Lower lobe of right lung (tissue), 2 donors: Measurements from ENCODE around the gene PCID2. TPM values are rescaled to one million over a fixed set of nuclear protein-coding genes. Genes with fewer than 3 reads are reported as not detected.

Experiments
- ATAC-seq, 2 donors: fragments of 200-7000 bp; cut with Tn5 transposase; one replicate each; pipeline ENCODE4 v1.9.1; 2020 to 2022; ENCODE audit warnings: mild to moderate bottlenecking in 2 of 2, moderate library complexity in 2 of 2
- DNase-seq: peaks from one replicate; pipeline ENCODE4 v3.0.0-alpha.2; 2020
- H3K27ac ChIP-seq: fragments of 200-600 bp; one replicate; pipeline ENCODE4 v1.8.0; 2022
- H3K27me3 ChIP-seq: fragments of 200-600 bp; one replicate; pipeline ENCODE4 v1.8.0; 2022; ENCODE audit warnings: low read depth
- H3K36me3 ChIP-seq: fragments of 200-600 bp; one replicate; pipeline ENCODE4 v1.8.0; 2022; ENCODE audit warnings: mild to moderate bottlenecking
- H3K4me1 ChIP-seq: fragments of 200-600 bp; one replicate; pipeline ENCODE4 v1.8.0; 2022
- H3K4me3 ChIP-seq: fragments of 200-600 bp; one replicate; pipeline ENCODE4 v1.8.0; 2022; ENCODE audit warnings: mild to moderate bottlenecking
- H3K9me3 ChIP-seq: fragments of 200-600 bp; one replicate; pipeline ENCODE4 v1.8.0; 2022
- intact Hi-C: fragments of 100-400 bp; cut with DNase I; formaldehyde crosslinking; loops from one replicate; pipeline ENCODE4 v1.11.0; 2022
- total RNA-seq: library from RNA; stranded (reverse); fragmentation: NEBNext Ultra II Directional; extraction: Animal tissue kit (Norgen Biotek cat#: 25700); gene quantifications from one replicate; pipeline ENCODE4 v1.2.1, GENCODE V29; 2021
- TF ChIP-seq, protein P1 (sequence below): fragments of 200-600 bp; IDR thresholded peaks from one replicate; pipeline ENCODE4 v1.8.0; 2022; ENCODE audit warnings: antibody characterized with exemption, mild to moderate bottlenecking
- donor health status: DM: no; HTN: yes; CAD: no; lungs with severe emphysema.

Gene PCID2
- total RNA-seq, 1 donor from 2014 or later, result 35.1 TPM

DNA sequence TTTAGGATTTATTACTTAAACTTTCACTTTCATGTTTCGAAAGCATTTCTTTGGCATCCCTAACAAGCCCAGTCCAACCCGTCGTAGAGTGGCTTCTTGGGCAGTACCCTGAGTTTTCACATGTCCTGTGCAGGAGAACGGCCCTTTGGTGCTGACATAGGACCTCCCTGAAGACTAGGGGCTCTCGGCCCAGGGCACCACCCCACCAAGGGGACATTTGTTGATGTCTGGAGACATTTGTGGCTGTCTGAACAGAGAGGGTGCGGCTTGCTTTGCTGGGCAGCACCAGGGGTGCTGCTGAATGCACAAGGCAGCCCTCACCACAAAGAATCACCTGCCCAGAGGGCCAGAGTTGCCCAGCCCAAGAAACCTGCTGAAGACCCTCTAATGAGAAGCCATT, 31.5 kb upstream of the PCID2 start:
- peaks cover 99% of the 10 kb centered on the region for H3K36me3 ChIP-seq
- no peak for DNase-seq
- TF ChIP-seq, protein P1, sequence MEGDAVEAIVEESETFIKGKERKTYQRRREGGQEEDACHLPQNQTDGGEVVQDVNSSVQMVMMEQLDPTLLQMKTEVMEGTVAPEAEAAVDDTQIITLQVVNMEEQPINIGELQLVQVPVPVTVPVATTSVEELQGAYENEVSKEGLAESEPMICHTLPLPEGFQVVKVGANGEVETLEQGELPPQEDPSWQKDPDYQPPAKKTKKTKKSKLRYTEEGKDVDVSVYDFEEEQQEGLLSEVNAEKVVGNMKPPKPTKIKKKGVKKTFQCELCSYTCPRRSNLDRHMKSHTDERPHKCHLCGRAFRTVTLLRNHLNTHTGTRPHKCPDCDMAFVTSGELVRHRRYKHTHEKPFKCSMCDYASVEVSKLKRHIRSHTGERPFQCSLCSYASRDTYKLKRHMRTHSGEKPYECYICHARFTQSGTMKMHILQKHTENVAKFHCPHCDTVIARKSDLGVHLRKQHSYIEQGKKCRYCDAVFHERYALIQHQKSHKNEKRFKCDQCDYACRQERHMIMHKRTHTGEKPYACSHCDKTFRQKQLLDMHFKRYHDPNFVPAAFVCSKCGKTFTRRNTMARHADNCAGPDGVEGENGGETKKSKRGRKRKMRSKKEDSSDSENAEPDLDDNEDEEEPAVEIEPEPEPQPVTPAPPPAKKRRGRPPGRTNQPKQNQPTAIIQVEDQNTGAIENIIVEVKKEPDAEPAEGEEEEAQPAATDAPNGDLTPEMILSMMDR, result no peak
- intact Hi-C loops, result no loop called here
- no peaks in the 10 kb centered on the region for H3K27me3 ChIP-seq
- ATAC-seq, result no peak
- H3K27ac ChIP-seq, result no peak overlapping the region
- no peaks in the 10 kb centered on the region for H3K4me1 ChIP-seq
- no peaks in the 10 kb centered on the region for H3K9me3 ChIP-seq
- no peak overlapping the region for H3K4me3 ChIP-seq

DNA sequence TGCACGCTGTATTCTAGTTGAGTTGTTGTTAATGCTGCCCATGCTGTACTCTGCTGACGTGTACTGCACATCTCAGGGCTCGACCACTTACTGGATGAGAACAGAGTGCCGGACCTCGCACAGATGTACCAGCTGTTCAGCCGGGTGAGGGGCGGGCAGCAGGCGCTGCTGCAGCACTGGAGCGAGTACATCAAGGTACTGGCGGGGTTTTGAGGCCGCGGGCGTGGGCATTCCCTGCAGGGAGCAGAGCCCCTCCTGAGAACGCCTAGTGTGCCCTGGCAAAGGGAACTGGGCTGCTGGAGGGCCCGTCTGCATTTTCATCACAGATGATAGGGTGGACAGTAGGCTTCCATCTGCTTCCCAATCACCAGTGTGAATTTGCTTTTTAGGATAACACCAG, 30.9 kb upstream of the PCID2 start:
- intact Hi-C loops, result no loop called here
- H3K27ac ChIP-seq, result no peak overlapping the region
- H3K9me3 ChIP-seq, result no peaks in the 10 kb centered on the region
- H3K4me3 ChIP-seq, result no peak overlapping the region
- peaks cover 99% of the 10 kb centered on the region for H3K36me3 ChIP-seq
- no peaks in the 10 kb centered on the region for H3K27me3 ChIP-seq
- no peaks in the 10 kb centered on the region for H3K4me1 ChIP-seq
- TF ChIP-seq, protein P1, result no peak
- no peak for ATAC-seq
- no peak for DNase-seq

DNA sequence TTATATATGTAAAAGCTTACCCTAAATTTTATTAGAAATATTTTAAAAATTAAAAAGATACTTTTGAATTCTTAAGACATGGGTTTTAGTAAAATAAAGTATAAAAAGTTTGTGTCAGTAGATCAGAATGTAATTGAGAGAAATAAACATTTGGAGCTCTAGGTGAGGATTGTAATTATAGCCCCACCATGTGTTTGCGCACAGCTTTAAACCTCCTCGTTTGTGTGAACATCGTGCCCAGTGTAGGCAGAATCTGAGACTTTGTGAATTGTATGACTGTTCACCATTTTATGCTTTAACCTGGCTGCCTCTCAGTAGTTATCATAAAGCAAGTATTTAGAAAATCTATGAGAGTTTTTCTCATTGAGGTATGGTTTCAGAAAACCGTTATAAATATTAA, 30.1 kb upstream of the PCID2 start:
- H3K27me3 ChIP-seq, result no peaks in the 10 kb centered on the region
- ATAC-seq (no peak), DNase-seq (no peak)
- intact Hi-C loops, result no loop called here
- no peaks in the 10 kb centered on the region for H3K4me1 ChIP-seq
- TF ChIP-seq, protein P1, result no peak
- H3K36me3 ChIP-seq, result peaks cover 99% of the 10 kb centered on the region
- no peak overlapping the region for H3K27ac ChIP-seq
- no peak overlapping the region for H3K4me3 ChIP-seq
- H3K9me3 ChIP-seq, result no peaks in the 10 kb centered on the region

DNA sequence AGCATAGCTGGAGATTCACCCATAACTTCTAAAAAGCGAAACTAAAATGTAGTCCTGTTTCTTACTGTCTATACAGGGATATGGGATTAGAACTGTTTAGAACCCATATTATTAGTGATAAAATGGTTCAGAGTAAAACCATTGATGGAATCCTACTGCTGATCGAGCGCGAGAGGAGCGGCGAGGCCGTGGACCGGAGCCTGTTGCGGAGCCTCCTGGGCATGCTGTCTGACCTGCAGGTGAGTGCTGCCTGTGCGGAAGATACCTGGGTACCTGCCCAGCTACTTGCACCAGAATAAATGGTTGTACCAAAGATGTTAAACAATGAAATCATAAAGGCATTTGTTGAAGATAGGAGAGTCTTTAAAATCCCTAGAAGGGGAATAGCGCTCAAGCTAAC, 24.6 kb upstream of the PCID2 start:
- intact Hi-C loops, result no loop called here
- TF ChIP-seq, protein P1, result no peak
- Histone ChIP-seq H3K9me3 (no peaks in the 10 kb centered on the region), H3K4me1 (no peaks in the 10 kb centered on the region), H3K36me3 (peaks cover 83% of the 10 kb centered on the region), H3K4me3 (no peak overlapping the region), H3K27ac (no peak overlapping the region), H3K27me3 (no peaks in the 10 kb centered on the region)
- ATAC-seq (no peak), DNase-seq (no peak)

DNA sequence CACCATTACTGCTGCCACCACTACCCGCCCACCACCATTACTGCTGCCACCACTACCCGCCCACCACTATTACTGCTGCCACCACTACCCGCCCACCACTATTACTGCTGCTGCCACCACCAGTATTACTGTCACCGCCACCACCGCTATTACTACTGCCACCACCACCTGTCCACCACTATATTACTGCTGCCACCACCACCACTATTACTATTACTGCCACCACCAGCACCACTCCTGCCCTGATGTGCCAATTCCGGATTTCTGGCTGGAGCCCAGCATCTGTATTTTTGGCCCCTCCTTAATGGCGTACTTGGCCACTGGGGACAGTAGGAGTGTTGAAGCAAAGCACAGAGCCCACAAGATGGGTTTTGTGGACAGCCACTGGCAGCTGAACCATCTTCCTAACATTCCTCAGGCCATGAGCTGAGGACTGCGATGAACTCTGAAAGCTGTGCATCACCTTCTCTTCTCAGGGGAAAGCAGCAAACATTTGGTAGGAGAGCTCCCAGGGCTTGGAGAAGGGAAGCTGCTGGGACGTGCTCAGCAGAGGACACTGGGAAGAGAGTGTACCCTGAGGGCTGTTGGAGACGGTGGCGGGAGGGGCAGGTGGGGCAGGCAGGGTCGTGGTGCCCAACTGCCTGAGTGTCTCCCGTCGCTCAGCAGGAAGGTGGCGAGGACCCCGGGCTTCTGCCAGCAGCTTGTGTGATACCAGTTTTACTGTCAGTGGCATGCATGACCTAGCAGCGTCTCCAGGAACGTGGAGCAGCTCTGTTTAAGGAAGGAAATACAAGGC, 23.9 kb upstream of the PCID2 start:
- H3K9me3 ChIP-seq, result no peaks in the 10 kb centered on the region
- H3K4me3 ChIP-seq, result no peak overlapping the region
- H3K27me3 ChIP-seq, result no peaks in the 10 kb centered on the region
- no peaks in the 10 kb centered on the region for H3K4me1 ChIP-seq
- no peak overlapping the region for H3K27ac ChIP-seq
- no peak for ATAC-seq
- no peak for DNase-seq
- TF ChIP-seq, protein P1, result no peak
- intact Hi-C loops, result no loop called here
- H3K36me3 ChIP-seq, result peaks cover 83% of the 10 kb centered on the region
